Lower leg skin (tissue), 4 donors: ENCODE measurements around the gene DAAM2. TPM values are rescaled to one million over a fixed set of nuclear protein-coding genes. Genes with fewer than 3 reads are reported as not detected.

Source experiments
- DNase-seq, 2 donors: peaks; one replicate each; pipeline ENCODE4 v3.0.0-alpha.2; 2019; ENCODE audit warnings: low spot score in 2 of 2
- H3K4me3 ChIP-seq: fragments of 200-600 bp; sonication (generic); 2 replicates; pipeline ENCODE4 v1.5.1; 2017; ENCODE audit warnings: mild to moderate bottlenecking, low read depth; ENCODE audit not compliant: poor library complexity, severe bottlenecking
- CTCF ChIP-seq, 3 donors: fragments of 450-650 bp; IDR thresholded peaks; one replicate each; pipeline ENCODE4 v1.5.1; 2016; ENCODE audit warnings: antibody characterized with exemption in 3 of 3, mild to moderate bottlenecking in 3 of 3, moderate library complexity in 2 of 3
- POLR2A ChIP-seq, 2 donors: fragments of 450-650 bp; IDR thresholded peaks; one replicate each; pipeline ENCODE4 v1.6.1; 2016 to 2017; ENCODE audit warnings: antibody characterized with exemption in 2 of 2, mild to moderate bottlenecking in 1 of 2, moderate library complexity in 1 of 2
- WGBS, 2 donors: methylation state at CpG; one replicate each; pipeline ENCODE4 v1.1.5; 2018; 5-methylcytosine and 5-hydroxymethylcytosine counted together
- intact Hi-C: fragments of 100-400 bp; cut with DNase I; formaldehyde crosslinking; loops from one replicate; pipeline ENCODE4 v1.15.0; 2023; ENCODE audit warnings: low total_unique reads
- total RNA-seq, 4 donors: library from RNA; depleted of rRNA; stranded (reverse); fragments of >200 nt; gene quantifications; one replicate each; pipeline ENCODE4 v1.1.0, GENCODE V29; 2016

DAAM2 gene
- total RNA-seq, 4 donors from 2014 or later = 5.6 to 16.9 (median 8.1) TPM

GRCh38 chr6:39942903-39943580, 150.9 kb downstream of the DAAM2 start:
- no peak overlapping the region for H3K4me3 ChIP-seq
- WGBS, 2 donors = 74 to 80% methylated on average over 7 of the region's 7 CpGs
- TF ChIP-seq POLR2A (IDR thresholded peaks at IDR 0.05) (no peak), CTCF (IDR thresholded peaks at IDR 0.05) (no peak)
- DNase-seq = no peak
- intact Hi-C loops = no loop called here

- TF ChIP-seq CTCF (IDR thresholded peaks at IDR 0.05) (no peak), POLR2A (IDR thresholded peaks at IDR 0.05) (no peak)
- no peak for DNase-seq
- no peak overlapping the region for H3K4me3 ChIP-seq
- intact Hi-C loops = no loop called here
- WGBS, 2 donors = 75 to 79% methylated on average over 1 of the region's 1 CpG
Measured at GRCh38 chr6:39945626-39946025, 153.4 kb downstream of the DAAM2 start.

GRCh38 chr6:39947611-39948068, 155.5 kb downstream of the DAAM2 start:
- no peak for TF ChIP-seq POLR2A (IDR thresholded peaks at IDR 0.05)
- TF ChIP-seq CTCF (IDR thresholded peaks at IDR 0.05) = no peak
- 69 to 84% methylated on average over 5 of the region's 5 CpGs for WGBS, 2 donors
- H3K4me3 ChIP-seq = no peak overlapping the region
- intact Hi-C loops = no loop called here
- no peak for DNase-seq

GRCh38 chr6:39948199-39948791, 156.1 kb downstream of the DAAM2 start:
- H3K4me3 ChIP-seq = no peak overlapping the region
- intact Hi-C loops = no loop called here
- no peak for DNase-seq
- WGBS, 2 donors = 77 to 83% methylated on average over 5 of the region's 5 CpGs
- TF ChIP-seq CTCF (IDR thresholded peaks at IDR 0.05) (no peak), POLR2A (IDR thresholded peaks at IDR 0.05) (no peak)

- no peak overlapping the region for H3K4me3 ChIP-seq
- no peak for TF ChIP-seq CTCF (IDR thresholded peaks at IDR 0.05)
- no peak for DNase-seq
- intact Hi-C loops = no loop called here
Measured at GRCh38 chr6:39950125-39950720, 158.0 kb downstream of the DAAM2 start.
